Neuronal stem cell (in vitro differentiated cells): ENCODE data around the gene BGN.

Source experiments
- DNase-seq: peaks from one replicate; pipeline ENCODE4 v3.0.0-alpha.2; 2013; ENCODE audit warnings: low spot score
- H2AFZ ChIP-seq: one replicate; pipeline ENCODE4 v1.6.1; 2013; ENCODE audit warnings: mild to moderate bottlenecking, low read length, inconsistent platforms
- H2AK5ac ChIP-seq: 2 replicates; pipeline ENCODE4 v1.6.1; 2013; ENCODE audit warnings: low read depth, mild to moderate bottlenecking, inconsistent platforms, low read length, moderate library complexity, mixed read lengths
- H2BK120ac ChIP-seq: 2 replicates; pipeline ENCODE4 v1.6.1; 2013; ENCODE audit warnings: low read depth, mild to moderate bottlenecking, inconsistent platforms, low read length, moderate library complexity, mixed read lengths
- H2BK12ac ChIP-seq: one replicate; pipeline ENCODE4 v1.6.1; 2013; ENCODE audit warnings: low read length, inconsistent platforms
- H2BK15ac ChIP-seq: 2 replicates; pipeline ENCODE4 v1.6.1; 2013; ENCODE audit warnings: mild to moderate bottlenecking, low read length, inconsistent platforms, mixed read lengths
- H2BK5ac ChIP-seq: one replicate; pipeline ENCODE4 v1.6.1; 2013; ENCODE audit warnings: inconsistent platforms, mild to moderate bottlenecking, low read length, moderate library complexity
- H3K14ac ChIP-seq: one replicate; pipeline ENCODE4 v1.6.1; 2013; ENCODE audit warnings: low read length, inconsistent platforms
- H3K18ac ChIP-seq: 2 replicates; pipeline ENCODE4 v1.6.1; 2013; ENCODE audit warnings: low read length, inconsistent platforms
- H3K23ac ChIP-seq: 2 replicates; pipeline ENCODE4 v1.6.1; 2013; ENCODE audit warnings: low read depth, mild to moderate bottlenecking, mixed read lengths, low read length, inconsistent platforms; ENCODE audit not compliant: poor library complexity
- H3K27ac ChIP-seq: replicated peaks from 3 replicates; pipeline ENCODE4 v1.5.1; 2013; ENCODE audit warnings: low read length, inconsistent platforms
- H3K27me3 ChIP-seq, 3 experiments: 2 replicates each; pipeline ENCODE4 v1.6.1; 2013; ENCODE audit warnings: low read length in 3 of 3, mild to moderate bottlenecking in 2 of 3, inconsistent platforms in 1 of 3, low read depth in 1 of 3, mixed read lengths in 1 of 3, moderate library complexity in 1 of 3; ENCODE audit not compliant: control insufficient read depth in 3 of 3, insufficient read depth in 3 of 3
- H3K36me3 ChIP-seq, 2 donors: replicated peaks in 1 of 2; 2 replicates each; pipeline ENCODE4 v1.6.1; 2013; ENCODE audit warnings: low read length in 2 of 2; ENCODE audit not compliant: control insufficient read depth in 2 of 2, insufficient read depth in 2 of 2
- H3K4ac ChIP-seq: 2 replicates; pipeline ENCODE4 v1.6.1; 2013; ENCODE audit warnings: inconsistent platforms, mild to moderate bottlenecking, low read length, moderate library complexity
- H3K4me1 ChIP-seq, 2 donors: 1 replicate in 1 of 2; 2 replicates in 1 of 2; pipeline ENCODE4 v1.6.1; 2013; ENCODE audit warnings: low read length in 2 of 2, low read depth in 1 of 2; ENCODE audit not compliant: control insufficient read depth in 2 of 2, insufficient read depth in 1 of 2
- H3K4me2 ChIP-seq: one replicate; pipeline ENCODE4 v1.6.1; 2013; ENCODE audit warnings: mild to moderate bottlenecking, low read length, inconsistent platforms; ENCODE audit not compliant: insufficient read depth, poor library complexity, severe bottlenecking
- H3K4me3 ChIP-seq, 2 donors: 2 replicates each; pipeline ENCODE4 v1.5.1; 2013; ENCODE audit warnings: low read length in 2 of 2, mild to moderate bottlenecking in 2 of 2, inconsistent platforms in 1 of 2, moderate library complexity in 1 of 2
- H3K79me1 ChIP-seq: one replicate; pipeline ENCODE4 v1.6.1; 2013; ENCODE audit warnings: low read depth, mild to moderate bottlenecking, inconsistent platforms, low read length, moderate library complexity
- H3K9ac ChIP-seq: one replicate; pipeline ENCODE4 v1.6.1; 2013; ENCODE audit warnings: mild to moderate bottlenecking, low read depth, low read length, inconsistent platforms; ENCODE audit not compliant: poor library complexity
- H3K9me3 ChIP-seq, 2 donors: replicated peaks in 1 of 2; 2 replicates each; pipeline versions ENCODE3 to v1.6.1; 2013; ENCODE audit warnings: low read length in 2 of 2, mild to moderate bottlenecking in 2 of 2, inconsistent platforms in 1 of 2, low read depth in 1 of 2, mixed read lengths in 1 of 2, moderate library complexity in 1 of 2; ENCODE audit not compliant: control insufficient read depth in 2 of 2, insufficient read depth in 1 of 2
- H4K8ac ChIP-seq: one replicate; pipeline ENCODE4 v1.6.1; 2013; ENCODE audit warnings: low read depth, mild to moderate bottlenecking, inconsistent platforms, low read length, moderate library complexity
- H4K91ac ChIP-seq: one replicate; pipeline ENCODE4 v1.6.1; 2013; ENCODE audit warnings: low read length, low read depth, mild to moderate bottlenecking, inconsistent platforms; ENCODE audit not compliant: poor library complexity
- WGBS, 2 donors: extraction: QIAGEN DNeasy Blood & Tissue Kit; methylation state at CpG; one replicate each; pipeline ENCODE4 v1.1.7; 2013; ENCODE audit warnings: missing lambda C conversion rate in 2 of 2, mixed read lengths in 1 of 2; ENCODE audit not compliant: insufficient read length in 2 of 2, insufficient replicate concordance in 1 of 2; ENCODE audit errors: extremely low coverage in 2 of 2; 5-methylcytosine and 5-hydroxymethylcytosine counted together

The BGN gene

GRCh38 chrX:153520287-153520917, 25.6 kb downstream of the BGN start:
- peaks cover 0 to 91% (median 36%) of the 10 kb centered on the region in 3 experiments for H3K27me3 ChIP-seq
- no peaks in the 10 kb centered on the region for H3K9me3 ChIP-seq
- no peaks in the 10 kb centered on the region for H3K79me1 ChIP-seq
- H2AFZ ChIP-seq: no peak overlapping the region
- no CpG with 5 or more reads among the region's 7 CpGs for WGBS, 2 donors
- no peak overlapping the region for H3K18ac ChIP-seq
- no peak overlapping the region for H3K4me3 ChIP-seq
- no peak overlapping the region for H3K4ac ChIP-seq
- no peak overlapping the region for H4K91ac ChIP-seq
- H3K36me3 ChIP-seq: no peaks in the 10 kb centered on the region
- no peak for DNase-seq
- H4K8ac ChIP-seq: no peak overlapping the region
- no peak overlapping the region for H2BK15ac ChIP-seq
- H2BK120ac ChIP-seq: no peak overlapping the region
- H3K4me1 ChIP-seq: no peaks in the 10 kb centered on the region
- H3K9ac ChIP-seq: no peak overlapping the region
- no peak overlapping the region for H2BK5ac ChIP-seq
- no peak overlapping the region for H3K27ac ChIP-seq
- H3K14ac ChIP-seq: no peak overlapping the region
- H3K4me2 ChIP-seq: no peak overlapping the region
- no peak overlapping the region for H3K23ac ChIP-seq
- H2BK12ac ChIP-seq: no peak overlapping the region
- no peak overlapping the region for H2AK5ac ChIP-seq

- H3K9ac ChIP-seq: no peak overlapping the region
- H3K4me3 ChIP-seq: no peak overlapping the region
- no peak overlapping the region for H3K23ac ChIP-seq
- H4K91ac ChIP-seq: no peak overlapping the region
- no peak overlapping the region for H3K4ac ChIP-seq
- no peak overlapping the region for H2BK12ac ChIP-seq
- H3K4me2 ChIP-seq: no peak overlapping the region
- no peak overlapping the region for H3K18ac ChIP-seq
- no peak overlapping the region for H2AFZ ChIP-seq
- no peak overlapping the region for H2AK5ac ChIP-seq
- H4K8ac ChIP-seq: no peak overlapping the region
- no peak overlapping the region for H2BK120ac ChIP-seq
- H3K9me3 ChIP-seq: no peaks in the 10 kb centered on the region
- no peaks in the 10 kb centered on the region for H3K4me1 ChIP-seq
- no CpG with 5 or more reads among the region's 9 CpGs for WGBS, 2 donors
- no peak overlapping the region for H3K14ac ChIP-seq
- H3K79me1 ChIP-seq: no peaks in the 10 kb centered on the region
- no peak overlapping the region for H2BK5ac ChIP-seq
- no peak overlapping the region for H3K27ac ChIP-seq
- no peak overlapping the region for H2BK15ac ChIP-seq
- peaks cover 0 to 91% (median 34%) of the 10 kb centered on the region in 3 experiments for H3K27me3 ChIP-seq
- no peak for DNase-seq
- no peaks in the 10 kb centered on the region for H3K36me3 ChIP-seq
These were observed 26.3 kb downstream of the BGN start for GRCh38 chrX:153521034-153521433.

- H4K91ac ChIP-seq: no peak overlapping the region
- H3K4me3 ChIP-seq: no peak overlapping the region
- H3K9me3 ChIP-seq: no peaks in the 10 kb centered on the region
- no peak overlapping the region for H3K4me2 ChIP-seq
- no CpG with 5 or more reads among the region's 12 CpGs for WGBS, 2 donors
- peaks cover 0 to under 1% of the 10 kb centered on the region in 2 donors for H3K4me1 ChIP-seq
- no peaks in the 10 kb centered on the region for H3K79me1 ChIP-seq
- H3K36me3 ChIP-seq: no peaks in the 10 kb centered on the region
- no peak overlapping the region for H2AFZ ChIP-seq
- no peak overlapping the region for H2AK5ac ChIP-seq
- no peak for DNase-seq
- H2BK12ac ChIP-seq: no peak overlapping the region
- H3K18ac ChIP-seq: no peak overlapping the region
- no peak overlapping the region for H3K9ac ChIP-seq
- no peak overlapping the region for H3K14ac ChIP-seq
- H3K27me3 ChIP-seq: peaks cover 0 to 92% (median 22%) of the 10 kb centered on the region in 3 experiments
- H2BK5ac ChIP-seq: no peak overlapping the region
- H3K23ac ChIP-seq: no peak overlapping the region
- H4K8ac ChIP-seq: no peak overlapping the region
- H2BK120ac ChIP-seq: no peak overlapping the region
- no peak overlapping the region for H2BK15ac ChIP-seq
- H3K4ac ChIP-seq: no peak overlapping the region
- H3K27ac ChIP-seq: no peak overlapping the region
These were observed 27.5 kb downstream of the BGN start for GRCh38 chrX:153522259-153522658.

- H3K27me3 ChIP-seq: peaks cover 0 to 93% (median 13%) of the 10 kb centered on the region in 3 experiments
- no peak overlapping the region for H2BK12ac ChIP-seq
- no peak overlapping the region for H3K4me2 ChIP-seq
- WGBS, 2 donors: no CpG with 5 or more reads among the region's 7 CpGs
- no peak overlapping the region for H3K4ac ChIP-seq
- no peak overlapping the region for H3K14ac ChIP-seq
- H3K79me1 ChIP-seq: no peaks in the 10 kb centered on the region
- H3K9ac ChIP-seq: no peak overlapping the region
- H3K23ac ChIP-seq: no peak overlapping the region
- no peak overlapping the region for H2BK15ac ChIP-seq
- no peak overlapping the region for H3K27ac ChIP-seq
- peaks cover 0 to 5% of the 10 kb centered on the region in 2 donors for H3K4me1 ChIP-seq
- H4K8ac ChIP-seq: no peak overlapping the region
- no peak for DNase-seq
- H2AK5ac ChIP-seq: no peak overlapping the region
- no peaks in the 10 kb centered on the region for H3K9me3 ChIP-seq
- no peak overlapping the region for H3K18ac ChIP-seq
- H3K36me3 ChIP-seq: no peaks in the 10 kb centered on the region
- H2BK120ac ChIP-seq: no peak overlapping the region
- H4K91ac ChIP-seq: no peak overlapping the region
- H2BK5ac ChIP-seq: no peak overlapping the region
- no peak overlapping the region for H2AFZ ChIP-seq
- no peak overlapping the region for H3K4me3 ChIP-seq
These were observed 28.5 kb downstream of the BGN start for GRCh38 chrX:153523269-153523668.
